Activated gamma-delta T cell treated with anti-CD3 and anti-CD28 coated beads, Interleukin-2, amount 50 U/mL, for 16 hours (primary cell): ENCODE measurements around the gene PDIA6.
"Not testable (repeated sequence)": the region's sequence is repeated elsewhere in the genome, so short reads cannot be mapped to it uniquely, and the experiment has no call there.

Experiments
- DNase-seq: peaks from one replicate; pipeline ENCODE4 v3.0.0-alpha.2; 2020; ENCODE audit warnings: low read depth

The PDIA6 gene

GRCh38 chr2:10832203-10832936 lies 19.8 kb upstream of the PDIA6 start:
- DNase-seq = peak; percentile 74

GRCh38 chr2:10831400-10831985 lies 18.9 kb upstream of the PDIA6 start:
- no peak for DNase-seq

DNA sequence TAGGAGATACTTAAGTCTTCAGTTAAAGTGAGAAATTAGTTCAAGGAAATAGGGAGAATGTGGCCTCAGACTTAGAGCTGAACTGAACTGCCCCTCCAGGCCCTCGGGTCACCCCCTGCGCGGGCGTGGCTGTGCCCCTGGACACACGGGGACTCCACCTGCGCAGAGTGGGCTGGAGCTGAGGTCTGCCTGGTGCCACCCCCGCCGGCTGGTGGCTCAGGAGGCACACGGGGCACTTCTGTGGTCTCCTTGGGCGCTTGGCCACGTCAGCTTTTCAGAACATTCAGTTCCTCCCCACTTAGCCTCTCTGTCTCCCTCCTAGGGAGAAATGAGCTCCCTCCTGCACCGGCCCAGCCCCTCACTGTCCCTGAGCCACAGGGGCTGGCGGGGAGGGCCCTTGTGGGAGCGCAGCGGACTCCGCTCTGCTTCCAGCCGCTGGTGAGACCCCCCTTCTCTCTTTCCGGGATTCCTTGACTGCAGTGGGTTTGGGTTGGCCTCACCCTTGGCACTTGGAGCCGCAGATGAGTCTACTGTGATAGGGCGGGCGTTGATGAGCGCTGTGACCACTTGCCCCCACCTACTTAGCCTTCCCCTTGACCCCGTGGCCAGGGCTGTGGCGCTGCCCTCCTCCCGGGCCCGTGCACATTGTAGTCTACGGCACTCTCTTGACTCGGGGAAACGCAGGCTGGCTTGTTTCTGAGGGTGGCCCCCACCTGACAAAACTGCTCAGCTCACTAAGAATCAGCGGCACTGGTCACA lies 18.2 kb upstream of the PDIA6 start:
- DNase-seq = no peak

DNA sequence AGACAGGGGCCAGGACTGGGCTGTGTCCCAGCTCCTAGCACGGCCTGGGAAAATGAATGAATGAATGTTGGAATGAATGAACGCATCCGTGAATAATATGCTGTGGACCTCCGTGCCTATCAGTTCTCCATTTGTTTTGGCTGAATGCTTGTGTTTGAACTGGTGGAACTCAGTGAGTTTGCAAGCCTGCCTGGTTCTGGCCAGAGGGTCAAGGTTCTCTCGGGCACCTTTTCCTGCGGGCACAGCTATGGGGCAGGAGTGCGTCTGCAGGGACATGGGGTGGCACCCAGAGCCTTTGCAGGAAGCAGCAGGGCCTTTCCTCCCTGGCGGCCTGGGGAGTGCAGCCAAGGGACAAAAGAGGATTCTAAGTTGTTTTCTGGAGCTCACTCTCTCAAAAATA lies 17.6 kb upstream of the PDIA6 start:
- DNase-seq = no peak

DNA sequence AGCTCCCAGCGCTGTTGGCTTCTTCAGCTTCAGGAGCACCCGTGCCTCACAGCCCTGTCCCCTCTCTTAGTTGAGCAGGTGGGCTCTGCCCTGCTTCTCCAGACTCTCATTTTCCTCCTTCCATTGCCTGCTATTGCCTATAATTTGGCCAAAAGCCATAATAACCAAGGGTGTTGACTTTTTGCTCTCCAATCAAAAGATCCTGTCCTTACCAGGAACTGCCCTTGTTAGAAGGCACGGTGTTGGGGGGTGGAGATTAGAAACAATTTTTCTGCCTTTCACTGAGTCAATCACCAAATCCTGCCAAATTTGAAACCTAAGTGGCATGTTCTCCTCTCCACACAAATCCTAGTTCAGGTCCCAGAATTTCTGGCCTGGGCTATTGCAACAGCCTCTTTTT lies 16.7 kb upstream of the PDIA6 start:
- no peak for DNase-seq

DNA sequence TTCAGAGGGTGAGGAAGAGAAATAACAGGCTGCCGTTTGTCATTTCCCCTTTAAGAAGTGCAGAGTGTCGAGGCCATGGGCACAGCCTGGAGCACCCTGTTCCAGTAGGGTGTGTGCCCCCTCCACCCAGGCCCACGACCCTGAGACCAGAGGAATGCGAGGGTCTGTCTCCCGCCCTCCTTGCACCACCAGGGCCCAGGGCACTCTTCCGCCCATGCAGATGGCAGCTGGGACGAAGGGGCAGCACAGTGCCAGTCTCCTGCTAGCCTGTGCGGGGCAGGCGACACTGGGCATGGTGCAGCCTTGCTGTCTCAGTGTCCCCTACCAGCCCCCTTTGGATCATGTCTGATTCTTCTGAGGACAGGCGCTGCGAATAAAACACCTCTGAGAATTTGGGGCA lies 15.8 kb upstream of the PDIA6 start:
- no peak for DNase-seq

GRCh38 chr2:10826625-10827024 lies 14.0 kb upstream of the PDIA6 start:
- no peak for DNase-seq

DNA sequence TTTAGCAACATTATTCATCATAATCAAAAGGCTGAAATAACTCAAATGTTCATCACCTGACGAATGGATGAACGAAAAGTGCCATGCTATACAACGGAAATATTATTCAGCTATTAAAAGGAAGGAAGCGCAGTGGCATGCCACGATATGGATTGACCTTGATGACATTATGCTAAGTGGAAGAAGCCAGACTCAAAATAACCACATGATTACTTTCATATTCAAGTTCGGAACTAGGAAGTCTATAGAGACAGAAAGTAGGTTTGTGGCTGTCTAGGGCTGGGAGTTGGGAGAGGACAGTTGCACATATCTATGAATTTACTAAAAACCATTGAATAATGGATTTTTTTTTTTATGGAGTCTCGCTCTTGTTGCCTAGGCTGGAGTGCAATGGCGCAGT lies 13.4 kb upstream of the PDIA6 start:
- no peak for DNase-seq

GRCh38 chr2:10824191-10824590 lies 11.6 kb upstream of the PDIA6 start:
- no peak for DNase-seq

DNA sequence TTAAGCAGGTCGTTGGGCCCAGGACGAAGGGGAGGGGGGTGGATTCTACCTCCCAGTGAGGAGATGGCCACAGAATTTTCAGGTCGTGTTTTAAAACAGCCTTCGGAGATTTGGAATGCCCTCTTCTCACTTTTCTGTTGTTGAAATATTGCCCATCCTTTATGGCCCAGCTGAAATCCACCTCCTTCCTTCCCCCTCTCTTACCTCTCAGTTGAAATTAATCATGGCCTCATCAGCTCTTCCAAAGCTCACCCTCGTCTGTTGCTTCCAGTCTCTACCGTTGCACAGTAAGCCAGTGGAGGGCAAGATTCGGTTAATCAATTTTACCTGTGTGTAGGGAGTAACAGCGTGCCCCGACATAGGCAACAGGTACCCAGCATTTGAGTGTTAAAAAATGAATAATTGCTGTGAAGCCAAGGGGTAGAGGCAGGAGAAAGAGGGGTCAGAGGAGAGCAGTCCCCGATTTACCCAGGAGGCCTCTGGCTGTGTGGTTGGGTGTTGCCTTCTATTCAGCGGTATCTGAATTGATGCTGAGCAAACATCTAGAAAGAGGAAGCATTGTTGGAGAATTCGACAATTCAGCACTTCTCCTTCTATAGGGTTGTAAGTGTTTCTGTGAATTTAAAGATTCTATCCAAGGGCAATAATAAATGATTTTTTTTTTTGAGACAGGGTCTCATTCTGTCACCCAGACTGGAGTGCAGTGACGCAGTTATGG lies 8.6 kb upstream of the PDIA6 start:
- DNase-seq = no peak

DNA sequence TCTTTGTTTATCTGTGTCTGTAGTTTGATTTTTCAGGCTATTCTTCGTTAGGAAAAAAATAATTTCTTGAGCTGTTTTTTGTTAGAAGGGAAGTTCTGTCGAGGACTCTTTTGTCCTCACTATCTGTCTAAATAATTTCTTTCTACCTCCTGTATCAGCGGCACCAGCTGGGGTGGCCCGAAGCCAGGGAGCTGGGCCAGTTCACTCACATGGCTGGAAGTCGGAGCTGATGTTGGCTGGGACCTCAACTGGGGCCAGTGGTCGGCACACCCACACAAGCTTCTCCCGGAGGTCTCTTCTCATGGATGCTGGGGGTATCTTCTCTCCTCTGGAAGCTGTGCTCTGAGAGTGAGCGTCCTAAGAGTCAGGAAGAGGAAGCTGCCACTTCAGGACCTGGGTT lies 8.0 kb upstream of the PDIA6 start:
- DNase-seq = no peak

DNA sequence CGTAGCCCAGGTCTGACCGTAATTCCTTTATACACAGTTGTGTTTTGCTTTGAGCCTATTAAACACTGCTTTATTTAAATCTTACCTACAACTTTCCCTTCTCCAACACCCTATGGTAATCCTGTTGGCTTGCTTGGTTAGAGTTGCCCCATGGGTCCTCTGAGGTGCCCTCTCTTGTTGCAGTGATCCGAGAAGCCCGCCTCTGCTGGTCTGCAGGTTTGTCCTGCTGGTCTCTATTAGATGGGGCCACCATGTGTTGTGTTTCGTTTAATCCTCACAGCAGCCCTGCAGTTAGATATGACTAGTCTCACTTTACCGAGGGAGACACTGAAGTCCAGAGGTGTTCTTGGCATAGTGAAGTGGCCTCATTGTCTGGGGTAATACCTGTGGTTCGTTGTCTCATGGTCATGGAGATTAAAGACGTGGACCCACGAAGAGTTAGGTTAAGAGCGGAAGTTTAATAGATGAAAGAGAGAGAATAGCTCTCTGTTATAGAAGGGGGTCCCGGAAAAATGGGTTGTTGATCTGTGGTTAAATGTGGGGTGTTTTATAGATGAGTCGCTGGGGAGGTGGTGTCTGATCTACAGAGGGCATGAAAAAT lies 7.2 kb upstream of the PDIA6 start:
- DNase-seq = no peak

GRCh38 chr2:10818984-10819383 lies 6.4 kb upstream of the PDIA6 start:
- no peak for DNase-seq

DNA sequence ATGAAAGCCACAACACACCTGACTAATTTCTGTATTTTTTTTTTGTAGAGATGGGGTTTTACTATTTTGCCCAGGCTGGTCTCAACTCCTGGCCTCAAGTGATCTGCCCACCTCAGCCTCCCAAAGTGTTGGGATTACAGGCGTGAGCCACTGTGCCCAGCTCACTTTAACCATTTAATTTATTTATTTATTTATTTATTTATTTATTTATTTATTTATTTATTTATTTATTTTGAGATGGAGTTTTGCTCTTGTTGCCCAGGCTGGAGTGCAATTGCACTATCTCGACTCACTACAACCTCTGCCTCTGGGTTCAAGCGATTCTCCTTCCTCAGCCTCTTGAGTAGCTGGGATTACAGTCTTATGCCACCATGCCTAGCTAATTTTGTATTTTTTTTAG lies 5.7 kb upstream of the PDIA6 start:
- DNase-seq = not testable (repeated sequence)

GRCh38 chr2:10817413-10817812 lies 4.8 kb upstream of the PDIA6 start:
- DNase-seq = no peak

DNA sequence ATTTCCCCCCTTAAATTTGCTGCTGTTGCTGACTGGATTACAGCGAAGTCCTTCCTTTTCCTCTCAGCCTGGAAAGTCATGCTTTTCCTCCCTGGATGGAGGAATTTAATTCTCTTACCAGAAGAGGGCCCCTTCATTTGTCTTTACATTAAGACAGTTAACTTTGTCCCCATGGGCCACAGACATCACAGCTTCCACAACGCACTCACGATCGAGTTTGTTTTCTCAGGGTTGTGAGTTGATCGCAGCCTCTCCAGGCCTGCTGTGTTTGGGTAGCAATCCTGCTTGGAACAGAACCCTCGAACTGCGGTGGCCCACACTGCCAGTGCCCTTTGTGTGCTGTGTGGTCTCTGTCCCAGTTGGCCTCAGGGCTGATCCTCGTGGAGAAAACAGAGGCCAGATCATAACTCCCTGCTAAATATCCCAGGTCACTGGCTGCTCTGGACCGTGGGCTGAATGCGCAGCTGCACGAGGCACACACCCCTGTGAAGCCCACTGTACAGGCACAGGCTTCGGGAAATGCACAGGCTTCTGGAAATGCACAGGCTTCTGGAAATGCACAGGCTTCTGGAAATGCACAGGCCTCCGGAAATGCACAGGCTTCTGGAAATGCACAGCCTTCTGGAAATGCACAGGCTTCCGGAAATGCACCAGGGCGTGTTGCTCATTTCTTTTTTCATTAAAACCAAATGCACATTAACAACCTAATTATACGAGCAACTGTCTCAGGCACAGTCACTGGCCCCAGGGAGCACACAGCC lies 2.2 kb upstream of the PDIA6 start:
- DNase-seq = no peak

- no peak for DNase-seq
Measured at GRCh38 chr2:10814142-10814541, 1.6 kb upstream of the PDIA6 start.

DNA sequence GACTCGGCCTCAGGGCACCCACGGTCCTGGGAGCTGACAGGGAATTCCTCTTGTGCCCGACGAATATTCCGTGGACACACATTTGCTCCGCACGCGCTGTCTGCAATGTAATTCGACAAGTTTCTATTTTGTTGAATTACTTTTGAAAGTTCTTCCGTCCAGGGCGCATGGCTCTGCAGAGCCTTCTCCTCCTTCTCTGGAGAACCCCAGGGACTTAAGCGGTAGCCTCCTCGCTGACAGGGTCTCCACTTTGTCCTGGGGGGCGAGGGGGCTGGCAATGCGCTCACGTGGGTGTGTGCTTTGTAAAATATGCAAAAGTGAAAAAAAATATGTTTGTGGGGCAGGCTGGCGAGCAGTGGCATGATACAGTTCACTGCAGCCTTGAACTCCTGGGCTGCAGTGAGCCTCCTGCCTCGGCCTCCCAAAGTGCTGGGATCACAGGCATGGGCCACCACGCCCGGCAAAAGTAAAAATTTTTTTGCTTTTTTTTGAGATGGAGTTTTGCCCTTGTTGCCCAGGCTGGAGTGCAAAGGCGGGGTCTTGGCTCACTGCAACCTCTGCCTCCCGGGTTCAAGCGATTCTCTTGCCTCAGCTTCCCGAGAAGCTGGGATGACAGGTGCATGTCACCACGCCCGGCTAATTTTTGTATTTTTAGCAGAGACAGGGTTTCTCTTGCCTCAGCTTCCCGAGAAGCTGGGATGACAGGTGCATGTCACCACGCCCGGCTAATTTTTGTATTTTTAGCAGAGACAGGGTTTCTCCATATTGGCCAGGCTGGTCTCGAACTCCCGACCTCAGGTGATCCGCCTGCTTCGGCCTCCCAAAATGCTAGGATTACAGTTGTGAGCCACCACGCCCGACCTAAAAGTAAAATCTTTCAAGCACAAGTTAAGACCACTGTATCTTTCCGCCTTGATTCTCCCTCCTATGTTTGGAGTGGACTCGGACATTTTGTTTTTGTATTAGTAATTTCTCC lies 866 bp upstream of the PDIA6 start:
- DNase-seq = not testable (repeated sequence)

DNA sequence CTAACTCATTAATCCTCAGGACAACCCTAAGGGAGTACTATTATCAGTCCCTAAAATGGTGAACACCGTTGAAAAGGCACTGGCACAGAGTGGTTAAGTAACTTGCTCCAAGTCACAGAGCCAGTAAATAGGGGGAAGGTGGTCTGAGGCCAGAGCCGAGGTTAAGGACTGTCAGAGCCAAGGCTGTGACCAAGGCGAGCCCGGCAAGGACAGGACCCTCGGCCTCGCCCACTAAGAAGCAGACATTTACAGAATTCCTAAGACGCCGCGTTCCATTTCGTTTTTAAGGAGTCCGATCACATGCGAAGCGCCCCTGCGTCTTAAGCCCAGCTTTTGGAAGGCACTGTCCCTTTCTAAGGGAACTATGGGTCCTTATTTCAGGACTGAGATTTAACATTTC lies 1.1 kb downstream of the PDIA6 start:
- no peak for DNase-seq
